ENCODE measurements around the gene PROM1.

PROM1 gene

GRCh38 chr4:16083241-16084191, at the start of gene PROM1:
Gene PROM1, minus strand, starts transcription at chr4:16084023. Its CDS starts 8,117 bp downstream, at chr4:16075906.
- H3K27ac ChIP-seq: no peak within 1 kb of the TSS
- no peak for DNase-seq (ENCODE audit: low read depth, low spot score)

- no peak overlapping the region for H3K27ac ChIP-seq
- no peak for DNase-seq (ENCODE audit: low read depth, low spot score)
Observed at GRCh38 chr4:16133406-16133805, 49.6 kb upstream of the PROM1 start.

- no peak for DNase-seq (ENCODE audit: low read depth, low spot score)
- no peak overlapping the region for H3K27ac ChIP-seq
Observed at GRCh38 chr4:16131293-16131692, 47.5 kb upstream of the PROM1 start.

- no peak overlapping the region for H3K27ac ChIP-seq
- no peak for DNase-seq (ENCODE audit: low read depth, low spot score)
Observed at GRCh38 chr4:16129336-16129735, 45.5 kb upstream of the PROM1 start.

GRCh38 chr4:16126714-16127113, 42.9 kb upstream of the PROM1 start:
- no peak for DNase-seq (ENCODE audit: low read depth, low spot score)
- H3K27ac ChIP-seq: no peak overlapping the region

- DNase-seq (ENCODE audit: low read depth, low spot score): no peak
- H3K27ac ChIP-seq: no peak overlapping the region
Observed at GRCh38 chr4:16125571-16126445, 42.0 kb upstream of the PROM1 start.

GRCh38 chr4:16124232-16124631, 40.4 kb upstream of the PROM1 start:
- no peak overlapping the region for H3K27ac ChIP-seq
- DNase-seq (ENCODE audit: low read depth, low spot score): no peak

GRCh38 chr4:16123356-16124084, 39.7 kb upstream of the PROM1 start:
- no peak for DNase-seq (ENCODE audit: low read depth, low spot score)
- H3K27ac ChIP-seq: no peak overlapping the region

- H3K27ac ChIP-seq: no peak overlapping the region
- no peak for DNase-seq (ENCODE audit: low read depth, low spot score)
Observed at GRCh38 chr4:16122784-16123183, 39.0 kb upstream of the PROM1 start.

- no peak overlapping the region for H3K27ac ChIP-seq
- DNase-seq (ENCODE audit: low read depth, low spot score): no peak
Observed at GRCh38 chr4:16122308-16122711, 38.5 kb upstream of the PROM1 start.

- DNase-seq (ENCODE audit: low read depth, low spot score): no peak
- H3K27ac ChIP-seq: no peak overlapping the region
Observed at GRCh38 chr4:16120720-16121119, 36.9 kb upstream of the PROM1 start.

GRCh38 chr4:16119981-16120380, 36.2 kb upstream of the PROM1 start:
- no peak overlapping the region for H3K27ac ChIP-seq
- DNase-seq (ENCODE audit: low read depth, low spot score): no peak

GRCh38 chr4:16118090-16118489, 34.3 kb upstream of the PROM1 start:
- DNase-seq (ENCODE audit: low read depth, low spot score): no peak
- no peak overlapping the region for H3K27ac ChIP-seq

- DNase-seq (ENCODE audit: low read depth, low spot score): no peak
- no peak overlapping the region for H3K27ac ChIP-seq
Observed at GRCh38 chr4:16117164-16117563, 33.3 kb upstream of the PROM1 start.

GRCh38 chr4:16116493-16116990, 32.7 kb upstream of the PROM1 start:
- DNase-seq (ENCODE audit: low read depth, low spot score): no peak
- H3K27ac ChIP-seq: no peak overlapping the region

GRCh38 chr4:16116019-16116418, 32.2 kb upstream of the PROM1 start:
- DNase-seq (ENCODE audit: low read depth, low spot score): no peak

GRCh38 chr4:16114546-16114945, 30.7 kb upstream of the PROM1 start:
- no peak overlapping the region for H3K27ac ChIP-seq

More at GRCh38 chr4:16116019-16116418, 32.2 kb upstream of the PROM1 start:
- H3K27ac ChIP-seq: no peak overlapping the region

GRCh38 chr4:16113741-16114140, 29.9 kb upstream of the PROM1 start:
- no peak overlapping the region for H3K27ac ChIP-seq
- no peak for DNase-seq (ENCODE audit: low read depth, low spot score)

More at GRCh38 chr4:16114546-16114945, 30.7 kb upstream of the PROM1 start:
- DNase-seq (ENCODE audit: low read depth, low spot score): no peak

GRCh38 chr4:16111533-16111932, 27.7 kb upstream of the PROM1 start:
- no peak overlapping the region for H3K27ac ChIP-seq
- no peak for DNase-seq (ENCODE audit: low read depth, low spot score)

- no peak overlapping the region for H3K27ac ChIP-seq
- DNase-seq (ENCODE audit: low read depth, low spot score): no peak
Observed at GRCh38 chr4:16110661-16111290, 27.0 kb upstream of the PROM1 start.

Data from epithelial cell of prostate (primary cell).